H1 (cell line): ENCODE data around the gene ITGB7. TPM values are rescaled to one million over a fixed set of nuclear protein-coding genes. Genes with fewer than 3 reads are reported as not detected.

ENCODE experiments used
- CBX8 ChIP-seq: fragments of 300-800, 300-1000 bp; sonication (generic); IDR thresholded peaks from 2 replicates; pipeline ENCODE4 v1.7.1; 2016; ENCODE audit warnings: low read depth, low read length, borderline replicate concordance
- CHD1 ChIP-seq: IDR thresholded peaks from 2 replicates; pipeline ENCODE4 v1.6.1; 2012; ENCODE audit warnings: low read depth, low read length, improper control_type of control experiment
- CTBP2 ChIP-seq: IDR thresholded peaks from 2 replicates; pipeline ENCODE4 v1.7.0; 2011; ENCODE audit warnings: borderline replicate concordance, mild to moderate bottlenecking, moderate library complexity, mixed read lengths, low read length; ENCODE audit not compliant: insufficient read depth, insufficient read length
- GABPA ChIP-seq: IDR thresholded peaks from 2 replicates; pipeline ENCODE4 v1.6.1; 2011; ENCODE audit warnings: mild to moderate bottlenecking, low read length, moderate library complexity, borderline replicate concordance; ENCODE audit not compliant: insufficient read depth
- MAFK ChIP-seq: IDR thresholded peaks from 2 replicates; pipeline ENCODE4 v1.6.1; 2012; ENCODE audit warnings: low read depth, mild to moderate bottlenecking, improper control_type of control experiment, low read length
- PHF8 ChIP-seq: fragments of 200-600 bp; sonication (generic); conservative IDR thresholded peaks from 2 replicates; pipeline ENCODE4 v1.7.1; 2012; ENCODE audit warnings: low read depth, mild to moderate bottlenecking, inconsistent platforms, low read length, moderate library complexity
- SP4 ChIP-seq: IDR thresholded peaks from 2 replicates; pipeline ENCODE4 v1.6.1; 2012; ENCODE audit warnings: low read length, inconsistent platforms
- TAF1 ChIP-seq: IDR thresholded peaks from 2 replicates; pipeline ENCODE4 v1.6.1; 2011; ENCODE audit warnings: mild to moderate bottlenecking, low read depth, low read length
- TBP ChIP-seq: IDR thresholded peaks from 2 replicates; pipeline ENCODE4 v1.6.1; 2011; ENCODE audit warnings: low read depth, low read length, improper control_type of control experiment
- polyA plus RNA-seq, 7 experiments: library from polyadenylated mRNA; depleted of rRNA in 3 of 7; stranded (reverse) in 5 of 7; unstranded in 2 of 7; fragments of >200 nt in 5 of 7; fragments of 200-250 nt in 2 of 7; gene quantifications; 1 replicate in 5 of 7; 2 replicates in 1 of 7; 4 replicates in 1 of 7; pipeline versions ENCODE4 v1.2.1 to v1.2.3, GENCODE V29; 2011 to 2013; ENCODE audit warnings: missing spikeins in 2 of 7, mixed read lengths in 2 of 7
- total RNA-seq: library from RNA; stranded (reverse); fragmentation: NEBNext Ultra II Directional; extraction: Animal tissue kit (Norgen Biotek cat#: 25700); gene quantifications from 2 replicates; pipeline ENCODE4 v1.2.1, GENCODE V29; 2021
- TF ChIP-seq, protein P1 (sequence below): fragments of 300-600 bp; sonication (generic); IDR thresholded peaks from 2 replicates; pipeline ENCODE4 v1.7.1; 2012; ENCODE audit warnings: low read length, moderate library complexity, mild to moderate bottlenecking, inconsistent platforms; ENCODE audit not compliant: insufficient replicate concordance

The ITGB7 gene
- total and polyA plus RNA-seq, 2 of the 8 experiments (the other 6 are each of a cell fraction or from before 2014, with no cell fraction given): 0.35 to 0.54 TPM

DNA sequence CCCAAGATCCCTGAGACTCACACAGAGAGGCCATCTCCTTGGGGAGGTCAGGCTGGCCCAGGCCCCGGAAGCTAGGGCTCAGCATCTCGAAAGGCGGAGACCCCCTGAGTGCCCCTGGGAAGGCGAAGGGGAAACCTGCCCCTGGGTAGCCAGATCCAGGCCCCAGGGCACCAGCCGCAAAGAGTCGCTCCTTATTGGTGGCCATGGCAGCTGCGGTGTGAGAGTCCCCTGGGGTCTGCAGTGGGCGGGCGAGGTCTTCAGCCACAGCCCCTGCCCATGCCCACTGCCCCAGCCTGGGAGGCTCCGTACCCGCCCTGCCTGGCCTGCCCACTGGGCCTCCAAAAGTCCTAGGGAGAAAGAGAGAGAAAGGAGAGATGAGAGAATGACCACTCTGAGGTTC, 20.3 kb upstream of the ITGB7 start (continued):
- TF ChIP-seq, protein P1, sequence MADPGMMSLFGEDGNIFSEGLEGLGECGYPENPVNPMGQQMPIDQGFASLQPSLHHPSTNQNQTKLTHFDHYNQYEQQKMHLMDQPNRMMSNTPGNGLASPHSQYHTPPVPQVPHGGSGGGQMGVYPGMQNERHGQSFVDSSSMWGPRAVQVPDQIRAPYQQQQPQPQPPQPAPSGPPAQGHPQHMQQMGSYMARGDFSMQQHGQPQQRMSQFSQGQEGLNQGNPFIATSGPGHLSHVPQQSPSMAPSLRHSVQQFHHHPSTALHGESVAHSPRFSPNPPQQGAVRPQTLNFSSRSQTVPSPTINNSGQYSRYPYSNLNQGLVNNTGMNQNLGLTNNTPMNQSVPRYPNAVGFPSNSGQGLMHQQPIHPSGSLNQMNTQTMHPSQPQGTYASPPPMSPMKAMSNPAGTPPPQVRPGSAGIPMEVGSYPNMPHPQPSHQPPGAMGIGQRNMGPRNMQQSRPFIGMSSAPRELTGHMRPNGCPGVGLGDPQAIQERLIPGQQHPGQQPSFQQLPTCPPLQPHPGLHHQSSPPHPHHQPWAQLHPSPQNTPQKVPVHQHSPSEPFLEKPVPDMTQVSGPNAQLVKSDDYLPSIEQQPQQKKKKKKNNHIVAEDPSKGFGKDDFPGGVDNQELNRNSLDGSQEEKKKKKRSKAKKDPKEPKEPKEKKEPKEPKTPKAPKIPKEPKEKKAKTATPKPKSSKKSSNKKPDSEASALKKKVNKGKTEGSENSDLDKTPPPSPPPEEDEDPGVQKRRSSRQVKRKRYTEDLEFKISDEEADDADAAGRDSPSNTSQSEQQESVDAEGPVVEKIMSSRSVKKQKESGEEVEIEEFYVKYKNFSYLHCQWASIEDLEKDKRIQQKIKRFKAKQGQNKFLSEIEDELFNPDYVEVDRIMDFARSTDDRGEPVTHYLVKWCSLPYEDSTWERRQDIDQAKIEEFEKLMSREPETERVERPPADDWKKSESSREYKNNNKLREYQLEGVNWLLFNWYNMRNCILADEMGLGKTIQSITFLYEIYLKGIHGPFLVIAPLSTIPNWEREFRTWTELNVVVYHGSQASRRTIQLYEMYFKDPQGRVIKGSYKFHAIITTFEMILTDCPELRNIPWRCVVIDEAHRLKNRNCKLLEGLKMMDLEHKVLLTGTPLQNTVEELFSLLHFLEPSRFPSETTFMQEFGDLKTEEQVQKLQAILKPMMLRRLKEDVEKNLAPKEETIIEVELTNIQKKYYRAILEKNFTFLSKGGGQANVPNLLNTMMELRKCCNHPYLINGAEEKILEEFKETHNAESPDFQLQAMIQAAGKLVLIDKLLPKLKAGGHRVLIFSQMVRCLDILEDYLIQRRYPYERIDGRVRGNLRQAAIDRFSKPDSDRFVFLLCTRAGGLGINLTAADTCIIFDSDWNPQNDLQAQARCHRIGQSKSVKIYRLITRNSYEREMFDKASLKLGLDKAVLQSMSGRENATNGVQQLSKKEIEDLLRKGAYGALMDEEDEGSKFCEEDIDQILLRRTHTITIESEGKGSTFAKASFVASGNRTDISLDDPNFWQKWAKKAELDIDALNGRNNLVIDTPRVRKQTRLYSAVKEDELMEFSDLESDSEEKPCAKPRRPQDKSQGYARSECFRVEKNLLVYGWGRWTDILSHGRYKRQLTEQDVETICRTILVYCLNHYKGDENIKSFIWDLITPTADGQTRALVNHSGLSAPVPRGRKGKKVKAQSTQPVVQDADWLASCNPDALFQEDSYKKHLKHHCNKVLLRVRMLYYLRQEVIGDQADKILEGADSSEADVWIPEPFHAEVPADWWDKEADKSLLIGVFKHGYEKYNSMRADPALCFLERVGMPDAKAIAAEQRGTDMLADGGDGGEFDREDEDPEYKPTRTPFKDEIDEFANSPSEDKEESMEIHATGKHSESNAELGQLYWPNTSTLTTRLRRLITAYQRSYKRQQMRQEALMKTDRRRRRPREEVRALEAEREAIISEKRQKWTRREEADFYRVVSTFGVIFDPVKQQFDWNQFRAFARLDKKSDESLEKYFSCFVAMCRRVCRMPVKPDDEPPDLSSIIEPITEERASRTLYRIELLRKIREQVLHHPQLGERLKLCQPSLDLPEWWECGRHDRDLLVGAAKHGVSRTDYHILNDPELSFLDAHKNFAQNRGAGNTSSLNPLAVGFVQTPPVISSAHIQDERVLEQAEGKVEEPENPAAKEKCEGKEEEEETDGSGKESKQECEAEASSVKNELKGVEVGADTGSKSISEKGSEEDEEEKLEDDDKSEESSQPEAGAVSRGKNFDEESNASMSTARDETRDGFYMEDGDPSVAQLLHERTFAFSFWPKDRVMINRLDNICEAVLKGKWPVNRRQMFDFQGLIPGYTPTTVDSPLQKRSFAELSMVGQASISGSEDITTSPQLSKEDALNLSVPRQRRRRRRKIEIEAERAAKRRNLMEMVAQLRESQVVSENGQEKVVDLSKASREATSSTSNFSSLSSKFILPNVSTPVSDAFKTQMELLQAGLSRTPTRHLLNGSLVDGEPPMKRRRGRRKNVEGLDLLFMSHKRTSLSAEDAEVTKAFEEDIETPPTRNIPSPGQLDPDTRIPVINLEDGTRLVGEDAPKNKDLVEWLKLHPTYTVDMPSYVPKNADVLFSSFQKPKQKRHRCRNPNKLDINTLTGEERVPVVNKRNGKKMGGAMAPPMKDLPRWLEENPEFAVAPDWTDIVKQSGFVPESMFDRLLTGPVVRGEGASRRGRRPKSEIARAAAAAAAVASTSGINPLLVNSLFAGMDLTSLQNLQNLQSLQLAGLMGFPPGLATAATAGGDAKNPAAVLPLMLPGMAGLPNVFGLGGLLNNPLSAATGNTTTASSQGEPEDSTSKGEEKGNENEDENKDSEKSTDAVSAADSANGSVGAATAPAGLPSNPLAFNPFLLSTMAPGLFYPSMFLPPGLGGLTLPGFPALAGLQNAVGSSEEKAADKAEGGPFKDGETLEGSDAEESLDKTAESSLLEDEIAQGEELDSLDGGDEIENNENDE: no peak
- no peak for TF ChIP-seq SP4
- TF ChIP-seq TBP: no peak
- TF ChIP-seq CTBP2: no peak
- TF ChIP-seq PHF8: no peak
- TF ChIP-seq MAFK: no peak
- TF ChIP-seq CHD1: no peak
- TF ChIP-seq GABPA: no peak
- no peak for TF ChIP-seq TAF1
- TF ChIP-seq CBX8: no peak
